ENCODE measurements around the gene WT1.

DNA sequence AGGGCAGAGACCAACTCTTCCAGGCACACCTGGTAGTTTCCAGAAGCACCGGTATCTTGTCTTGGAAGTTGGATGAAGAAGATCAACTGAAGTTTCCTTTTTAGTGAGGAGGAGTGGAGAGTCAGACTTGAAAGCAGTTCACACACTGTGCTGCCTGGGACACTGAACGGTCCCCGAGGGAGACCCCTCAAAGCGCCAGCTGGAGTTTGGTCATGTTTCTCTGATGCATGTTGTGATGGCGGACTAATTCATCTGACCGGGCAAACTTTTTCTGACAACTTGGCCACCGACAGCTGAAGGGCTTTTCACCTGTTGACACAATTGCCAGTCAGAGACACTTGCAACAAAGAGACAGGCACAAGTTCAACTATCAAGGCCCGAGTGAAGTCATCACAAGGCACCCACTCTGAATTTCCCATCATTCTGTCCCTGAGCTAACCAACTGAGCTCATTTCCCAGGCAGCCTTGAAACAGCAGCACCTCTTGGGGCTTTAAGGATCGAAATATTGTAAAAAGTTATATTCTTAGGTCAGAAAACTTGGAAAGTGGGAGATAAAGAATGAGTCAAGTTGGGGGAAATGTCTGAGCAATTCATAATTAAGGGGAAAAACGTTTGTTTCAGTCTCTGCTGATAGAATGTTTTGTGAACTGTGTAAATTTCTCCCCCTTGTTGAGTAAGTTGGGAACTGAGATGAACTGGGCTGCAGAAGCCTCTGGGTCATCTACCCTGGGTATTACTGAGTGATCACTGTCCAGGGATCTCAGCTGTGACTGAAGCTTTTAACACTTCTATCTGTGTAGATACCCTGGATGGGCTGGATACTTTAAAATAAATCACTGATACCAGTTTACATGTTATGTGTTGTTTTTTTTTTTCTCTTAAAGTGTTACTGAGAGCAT is 46.2 kb downstream of the WT1 start:
- TF ChIP-seq, protein P1, sequence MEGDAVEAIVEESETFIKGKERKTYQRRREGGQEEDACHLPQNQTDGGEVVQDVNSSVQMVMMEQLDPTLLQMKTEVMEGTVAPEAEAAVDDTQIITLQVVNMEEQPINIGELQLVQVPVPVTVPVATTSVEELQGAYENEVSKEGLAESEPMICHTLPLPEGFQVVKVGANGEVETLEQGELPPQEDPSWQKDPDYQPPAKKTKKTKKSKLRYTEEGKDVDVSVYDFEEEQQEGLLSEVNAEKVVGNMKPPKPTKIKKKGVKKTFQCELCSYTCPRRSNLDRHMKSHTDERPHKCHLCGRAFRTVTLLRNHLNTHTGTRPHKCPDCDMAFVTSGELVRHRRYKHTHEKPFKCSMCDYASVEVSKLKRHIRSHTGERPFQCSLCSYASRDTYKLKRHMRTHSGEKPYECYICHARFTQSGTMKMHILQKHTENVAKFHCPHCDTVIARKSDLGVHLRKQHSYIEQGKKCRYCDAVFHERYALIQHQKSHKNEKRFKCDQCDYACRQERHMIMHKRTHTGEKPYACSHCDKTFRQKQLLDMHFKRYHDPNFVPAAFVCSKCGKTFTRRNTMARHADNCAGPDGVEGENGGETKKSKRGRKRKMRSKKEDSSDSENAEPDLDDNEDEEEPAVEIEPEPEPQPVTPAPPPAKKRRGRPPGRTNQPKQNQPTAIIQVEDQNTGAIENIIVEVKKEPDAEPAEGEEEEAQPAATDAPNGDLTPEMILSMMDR (IDR thresholded peaks at IDR 0.05; ENCODE audit: low read depth, low read length, poor library complexity, severe bottlenecking), result no peak
- TF ChIP-seq EZH2phosphoT487 (IDR thresholded peaks at IDR 0.05; ENCODE audit: borderline replicate concordance, low read length), result no peak

Measured in DOHH2 (cell line).